Esophagus squamous epithelium (tissue), 5 donors: Measurements from ENCODE around the gene SKA3. TPM values are rescaled to one million over a fixed set of nuclear protein-coding genes. Genes with fewer than 3 reads are reported as not detected.

ENCODE experiments used
- DNase-seq: peaks from one replicate; lab custom pipeline; 2025; lab: John Stamatoyannopoulos, UW
- H3K27ac ChIP-seq, 4 donors: fragments of 200-600 bp; sonication (generic); one replicate each; pipeline ENCODE4 v1.5.1; 2016 to 2019; ENCODE audit warnings: mild to moderate bottlenecking in 1 of 4
- H3K27me3 ChIP-seq, 4 donors: fragments of 200-600 bp; sonication (generic); 1 replicate in 3 of 4; 2 replicates in 1 of 4; pipeline versions ENCODE4 v1.5.1 to v1.6.0; 2017 to 2021; ENCODE audit warnings: antibody characterized with exemption in 1 of 4
- H3K36me3 ChIP-seq, 3 donors: fragments of 200-600 bp; sonication (generic); one replicate each; pipeline ENCODE4 v1.5.1; 2016 to 2019
- H3K4me1 ChIP-seq, 3 donors: fragments of 200-600 bp; sonication (generic); one replicate each; pipeline ENCODE4 v1.5.1; 2017 to 2019
- H3K4me3 ChIP-seq, 4 donors: fragments of 200-600 bp; sonication (generic); 1 replicate in 3 of 4; 2 replicates in 1 of 4; pipeline ENCODE4 v1.5.1; 2016 to 2019; ENCODE audit warnings: mild to moderate bottlenecking in 2 of 4, moderate library complexity in 1 of 4
- H3K9me3 ChIP-seq, 3 donors: fragments of 200-600 bp; sonication (generic); one replicate each; pipeline ENCODE4 v1.5.1; 2016 to 2019
- CTCF ChIP-seq, 6 experiments: fragments of 450-650 bp in 4 of 6; fragments of 200-600 bp in 2 of 6; sonication (generic) in 2 of 6; IDR thresholded peaks; one replicate each; pipeline ENCODE4 v1.5.1; 2016 to 2019; ENCODE audit warnings: antibody characterized with exemption in 6 of 6, mild to moderate bottlenecking in 4 of 6, moderate library complexity in 4 of 6
- POLR2A ChIP-seq, 4 donors: fragments of 450-650 bp; IDR thresholded peaks; one replicate each; pipeline ENCODE4 v1.6.1; 2017; ENCODE audit warnings: antibody characterized with exemption in 4 of 4, mild to moderate bottlenecking in 4 of 4, moderate library complexity in 3 of 4
- WGBS, 2 donors: methylation state at CpG; one replicate each; pipeline ENCODE4 v1.1.5; 2018; 5-methylcytosine and 5-hydroxymethylcytosine counted together
- intact Hi-C: fragments of 100-400 bp; cut with DNase I; formaldehyde crosslinking; loops from one replicate; pipeline ENCODE4 v1.15.0; 2022
- total RNA-seq, 4 donors: library from RNA; depleted of rRNA; stranded (reverse); fragments of >200 nt; gene quantifications; one replicate each; pipeline ENCODE4 v1.1.0, GENCODE V29; 2016
- donor health status: DM: yes; HTN: yes; CAD: no.

SKA3 gene
- total RNA-seq, 4 donors from 2014 or later: 3.4 to 20.8 (median 7.9) TPM

DNA sequence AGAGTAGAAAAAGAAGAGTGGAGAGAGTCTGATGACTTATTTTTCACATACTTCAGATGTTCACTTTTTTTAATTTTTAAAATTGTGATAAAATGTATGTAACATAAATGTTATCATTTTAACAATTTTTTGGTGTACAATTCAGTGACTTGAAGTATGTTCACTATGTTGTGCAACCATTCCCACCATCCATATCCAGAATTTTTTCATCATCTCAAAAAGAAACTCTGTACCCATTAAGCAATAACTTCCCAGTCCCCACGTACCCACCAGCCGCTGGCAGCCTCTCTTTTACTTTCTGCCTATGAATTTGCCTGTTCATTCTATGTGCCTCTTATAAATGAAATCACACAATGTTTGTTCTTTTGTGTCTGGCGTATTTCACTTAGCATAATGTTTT, 43.3 kb downstream of the SKA3 start:
- TF ChIP-seq CTCF (IDR thresholded peaks at IDR 0.05): no peak
- no peak for TF ChIP-seq POLR2A (IDR thresholded peaks at IDR 0.05)
- intact Hi-C loops: loop anchor here (5.0 kb wide), 1 partner anchor 191 kb away; no protein-coding TSS in a partner anchor
- Histone ChIP-seq H3K27ac (no peak overlapping the region), H3K4me3 (no peak overlapping the region), H3K9me3 (no peaks in the 10 kb centered on the region), H3K4me1 (no peaks in the 10 kb centered on the region), H3K36me3 (no peaks in the 10 kb centered on the region), H3K27me3 (no peaks in the 10 kb centered on the region)
- 72 to 76% methylated on average over 3 of the region's 3 CpGs for WGBS, 2 donors
- no peak for DNase-seq

GRCh38 chr13:21130116-21130515, 46.2 kb downstream of the SKA3 start:
- H3K4me1 ChIP-seq: no peaks in the 10 kb centered on the region
- DNase-seq: no peak
- H3K27ac ChIP-seq: no peak overlapping the region
- H3K4me3 ChIP-seq: no peak overlapping the region
- intact Hi-C loops: loop anchor here (5.0 kb wide), 1 partner anchor 188 kb away; no protein-coding TSS in a partner anchor
- WGBS, 2 donors: 33 to 61% methylated on average over 2 of the region's 2 CpGs
- no peaks in the 10 kb centered on the region for H3K36me3 ChIP-seq
- TF ChIP-seq CTCF (IDR thresholded peaks at IDR 0.05): no peak
- no peak for TF ChIP-seq POLR2A (IDR thresholded peaks at IDR 0.05)
- no peaks in the 10 kb centered on the region for H3K9me3 ChIP-seq
- H3K27me3 ChIP-seq: no peaks in the 10 kb centered on the region

DNA sequence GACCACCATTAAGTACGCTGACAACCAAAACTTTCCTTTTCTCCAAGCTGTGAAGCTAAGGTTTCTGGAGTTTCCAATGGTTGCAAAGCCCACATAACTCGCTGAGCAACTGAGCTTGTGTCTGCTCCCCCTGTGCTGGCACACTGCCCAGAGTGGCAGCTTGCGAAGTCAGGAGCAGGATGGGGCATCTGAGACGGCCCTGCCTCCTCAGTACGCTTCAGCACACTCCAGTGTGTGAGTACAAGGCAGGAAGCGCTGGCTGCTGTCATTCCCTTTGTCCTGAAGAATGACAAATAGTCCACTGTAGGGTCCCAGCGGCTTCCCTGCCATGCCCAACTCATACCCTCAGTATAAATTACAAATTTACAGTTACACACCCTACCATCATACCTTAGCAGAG, 51.5 kb downstream of the SKA3 start:
- Histone ChIP-seq H3K4me3 (no peak overlapping the region), H3K4me1 (no peaks in the 10 kb centered on the region), H3K27me3 (no peaks in the 10 kb centered on the region), H3K36me3 (no peaks in the 10 kb centered on the region), H3K9me3 (no peaks in the 10 kb centered on the region), H3K27ac (no peak overlapping the region)
- WGBS, 2 donors: 28 to 33% methylated on average over 6 of the region's 7 CpGs
- TF ChIP-seq CTCF (IDR thresholded peaks at IDR 0.05) (no peak), POLR2A (IDR thresholded peaks at IDR 0.05) (no peak)
- intact Hi-C loops: no loop called here
- DNase-seq: no peak

GRCh38 chr13:21123956-21124355, 52.4 kb downstream of the SKA3 start:
- H3K4me1 ChIP-seq: no peaks in the 10 kb centered on the region
- H3K27ac ChIP-seq: no peak overlapping the region
- H3K4me3 ChIP-seq: no peak overlapping the region
- DNase-seq: no peak
- 79 to 87% methylated on average over 5 to 8 of the region's 8 CpGs for WGBS, 2 donors
- no peaks in the 10 kb centered on the region for H3K27me3 ChIP-seq
- TF ChIP-seq POLR2A (IDR thresholded peaks at IDR 0.05): no peak
- no peak for TF ChIP-seq CTCF (IDR thresholded peaks at IDR 0.05)
- no peaks in the 10 kb centered on the region for H3K36me3 ChIP-seq
- intact Hi-C loops: no loop called here
- H3K9me3 ChIP-seq: no peaks in the 10 kb centered on the region

DNA sequence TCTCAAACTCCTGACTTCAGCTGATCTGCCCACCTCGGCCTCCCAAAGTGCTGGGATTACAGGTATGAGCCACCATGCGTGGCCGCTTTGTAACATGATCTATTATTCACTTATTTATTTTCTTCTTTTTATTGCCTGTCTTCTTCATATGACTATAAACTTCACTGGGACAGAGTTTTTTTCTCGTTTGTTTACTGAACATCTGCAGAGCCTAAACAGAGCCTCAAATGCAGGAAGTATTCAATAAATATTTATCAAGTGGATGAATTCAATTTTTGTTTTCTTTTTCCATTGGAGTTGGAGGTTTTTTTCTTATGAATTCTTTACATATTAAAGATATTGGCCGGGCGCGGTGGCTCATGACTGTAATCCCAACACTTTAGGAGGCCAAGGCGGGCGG, 54.7 kb downstream of the SKA3 start:
- TF ChIP-seq POLR2A (IDR thresholded peaks at IDR 0.05): no peak
- no peak for TF ChIP-seq CTCF (IDR thresholded peaks at IDR 0.05)
- DNase-seq: no peak
- H3K27me3 ChIP-seq: no peaks in the 10 kb centered on the region
- H3K36me3 ChIP-seq: no peaks in the 10 kb centered on the region
- no peaks in the 10 kb centered on the region for H3K9me3 ChIP-seq
- H3K27ac ChIP-seq: no peak overlapping the region
- no peak overlapping the region for H3K4me3 ChIP-seq
- no peaks in the 10 kb centered on the region for H3K4me1 ChIP-seq
- WGBS, 2 donors: 73 to 83% methylated on average over 9 of the region's 9 CpGs
- intact Hi-C loops: no loop called here
